Cardiac fibroblast (primary cell): ENCODE results near the gene NAPA.

Experiments
- DNase-seq, 2 donors: peaks; one replicate each; pipeline versions ENCODE4 v3.0.0 to v3.0.0-alpha.2; 2010; ENCODE audit warnings: low read depth in 2 of 2
- H3K4me3 ChIP-seq, 2 donors: replicated peaks in 1 of 2; 1 replicate in 1 of 2; 2 replicates in 1 of 2; pipeline ENCODE4 v1.5.1; 2011; ENCODE audit warnings: low read depth in 2 of 2, low read length in 2 of 2, mild to moderate bottlenecking in 2 of 2, moderate library complexity in 1 of 2
- CTCF ChIP-seq: IDR thresholded peaks from one replicate; pipeline ENCODE4 v1.5.1; 2011; ENCODE audit warnings: low read depth, mild to moderate bottlenecking, low read length, inconsistent platforms

NAPA gene

GRCh38 chr19:47514869-47515588, at the start of gene NAPA:
Gene NAPA, minus strand, starts transcription at chr19:47515063. Its CDS starts 123 bp downstream, at chr19:47514940.
- H3K4me3 ChIP-seq = peak within 1 kb of the TSS; percentile 100
- peak; percentile 100 for DNase-seq

GRCh38 chr19:47564081-47564480, 49.2 kb upstream of the NAPA start:
- TF ChIP-seq CTCF = no peak
- DNase-seq = no peak
- no peak overlapping the region for H3K4me3 ChIP-seq

More at GRCh38 chr19:47514869-47515588, at the start of gene NAPA:
- TF ChIP-seq CTCF = no peak

GRCh38 chr19:47561440-47562057, 46.7 kb upstream of the NAPA start:
- TF ChIP-seq CTCF = no peak
- no peak overlapping the region for H3K4me3 ChIP-seq
- DNase-seq = no peak

- no peak for TF ChIP-seq CTCF
- no peak for DNase-seq
- no peak overlapping the region for H3K4me3 ChIP-seq
Measured at GRCh38 chr19:47560999-47561398, 46.1 kb upstream of the NAPA start.

- H3K4me3 ChIP-seq = no peak overlapping the region
- no peak for TF ChIP-seq CTCF
- DNase-seq = no peak
Measured at GRCh38 chr19:47550129-47550528, 35.3 kb upstream of the NAPA start.

- DNase-seq = no peak
- no peak for TF ChIP-seq CTCF
- no peak overlapping the region for H3K4me3 ChIP-seq
Measured at GRCh38 chr19:47549261-47549862, 34.5 kb upstream of the NAPA start.
